Testis (tissue), 2 donors: ENCODE measurements around the gene SLC27A2.

Experiments
- CTCF ChIP-seq, 3 experiments: fragments of 450-650 bp in 2 of 3; fragments of 200-600 bp in 1 of 3; sonication (generic) in 1 of 3; IDR thresholded peaks; one replicate each; pipeline ENCODE4 v1.5.1; 2016 to 2019; ENCODE audit warnings: antibody characterized with exemption in 3 of 3, mild to moderate bottlenecking in 2 of 3, moderate library complexity in 1 of 3
- POLR2A ChIP-seq: fragments of 450-650 bp; IDR thresholded peaks from one replicate; pipeline ENCODE4 v1.6.1; 2017; ENCODE audit warnings: antibody characterized with exemption, mild to moderate bottlenecking, moderate library complexity

- peak; percentile 45 to 61 (median 55) for TF ChIP-seq CTCF (IDR thresholded peaks at IDR 0.05)
- no peak for TF ChIP-seq POLR2A
These were observed 36.5 kb upstream of the SLC27A2 start for GRCh38 chr15:50145451-50145872.
